ENCODE results near the gene MTG2.

MTG2 gene

GRCh38 chr20:62161347-62161746, 21.5 kb upstream of the MTG2 start:
- H3K4me1 ChIP-seq (ENCODE audit: control insufficient read depth, insufficient read depth, low read length, poor library complexity, severe bottlenecking), result peaks cover 7% of the 10 kb centered on the region
- no peak overlapping the region for H3K4me3 ChIP-seq (ENCODE audit: insufficient read depth, low read depth, low read length, poor library complexity, severe bottlenecking)
- H3K27me3 ChIP-seq (replicated peaks; ENCODE audit: control insufficient read depth, insufficient read depth, low read length, poor library complexity, severe bottlenecking), result no peaks in the 10 kb centered on the region
- peaks cover 36% of the 10 kb centered on the region for H3K36me3 ChIP-seq (ENCODE audit: control insufficient read depth, insufficient read depth, low read length)
- no peak for DNase-seq
- H3K27ac ChIP-seq (ENCODE audit: insufficient read depth, low read length, poor library complexity, severe bottlenecking), result no peak overlapping the region
- H3K9me3 ChIP-seq (ENCODE audit: control insufficient read depth, low read length), result no peaks in the 10 kb centered on the region

- H3K27me3 ChIP-seq (replicated peaks; ENCODE audit: control insufficient read depth, insufficient read depth, low read length, poor library complexity, severe bottlenecking), result no peaks in the 10 kb centered on the region
- no peak for DNase-seq
- H3K4me3 ChIP-seq (ENCODE audit: insufficient read depth, low read depth, low read length, poor library complexity, severe bottlenecking), result no peak overlapping the region
- no peak overlapping the region for H3K27ac ChIP-seq (ENCODE audit: insufficient read depth, low read length, poor library complexity, severe bottlenecking)
- peaks cover 36% of the 10 kb centered on the region for H3K36me3 ChIP-seq (ENCODE audit: control insufficient read depth, insufficient read depth, low read length)
- no peaks in the 10 kb centered on the region for H3K9me3 ChIP-seq (ENCODE audit: control insufficient read depth, low read length)
- H3K4me1 ChIP-seq (ENCODE audit: control insufficient read depth, insufficient read depth, low read length, poor library complexity, severe bottlenecking), result no peaks in the 10 kb centered on the region
Measured at GRCh38 chr20:62162765-62163484, 19.9 kb upstream of the MTG2 start.

- Histone ChIP-seq H3K4me3 (ENCODE audit: insufficient read depth, low read depth, low read length, poor library complexity, severe bottlenecking) (no peak overlapping the region), H3K27ac (ENCODE audit: insufficient read depth, low read length, poor library complexity, severe bottlenecking) (no peak overlapping the region), H3K36me3 (ENCODE audit: control insufficient read depth, insufficient read depth, low read length) (peaks cover 36% of the 10 kb centered on the region), H3K9me3 (ENCODE audit: control insufficient read depth, low read length) (no peaks in the 10 kb centered on the region), H3K4me1 (ENCODE audit: control insufficient read depth, insufficient read depth, low read length, poor library complexity, severe bottlenecking) (no peaks in the 10 kb centered on the region), H3K27me3 (replicated peaks; ENCODE audit: control insufficient read depth, insufficient read depth, low read length, poor library complexity, severe bottlenecking) (no peaks in the 10 kb centered on the region)
- DNase-seq, result no peak
Measured at GRCh38 chr20:62163485-62163865, 19.4 kb upstream of the MTG2 start.

- H3K4me3 ChIP-seq (ENCODE audit: insufficient read depth, low read depth, low read length, poor library complexity, severe bottlenecking), result no peak overlapping the region
- no peaks in the 10 kb centered on the region for H3K27me3 ChIP-seq (replicated peaks; ENCODE audit: control insufficient read depth, insufficient read depth, low read length, poor library complexity, severe bottlenecking)
- peaks cover 40% of the 10 kb centered on the region for H3K36me3 ChIP-seq (ENCODE audit: control insufficient read depth, insufficient read depth, low read length)
- no peak for DNase-seq
- H3K4me1 ChIP-seq (ENCODE audit: control insufficient read depth, insufficient read depth, low read length, poor library complexity, severe bottlenecking), result no peaks in the 10 kb centered on the region
- H3K9me3 ChIP-seq (ENCODE audit: control insufficient read depth, low read length), result no peaks in the 10 kb centered on the region
- H3K27ac ChIP-seq (ENCODE audit: insufficient read depth, low read length, poor library complexity, severe bottlenecking), result no peak overlapping the region
Measured at GRCh38 chr20:62163986-62164762, 18.7 kb upstream of the MTG2 start.

- Histone ChIP-seq H3K4me3 (ENCODE audit: insufficient read depth, low read depth, low read length, poor library complexity, severe bottlenecking) (no peak overlapping the region), H3K27ac (ENCODE audit: insufficient read depth, low read length, poor library complexity, severe bottlenecking) (no peak overlapping the region), H3K36me3 (ENCODE audit: control insufficient read depth, insufficient read depth, low read length) (peaks cover 40% of the 10 kb centered on the region), H3K27me3 (replicated peaks; ENCODE audit: control insufficient read depth, insufficient read depth, low read length, poor library complexity, severe bottlenecking) (no peaks in the 10 kb centered on the region), H3K4me1 (ENCODE audit: control insufficient read depth, insufficient read depth, low read length, poor library complexity, severe bottlenecking) (no peaks in the 10 kb centered on the region), H3K9me3 (ENCODE audit: control insufficient read depth, low read length) (no peaks in the 10 kb centered on the region)
- no peak for DNase-seq
Measured at GRCh38 chr20:62164879-62165761, 17.7 kb upstream of the MTG2 start.

GRCh38 chr20:62165762-62166399, 16.9 kb upstream of the MTG2 start:
- H3K4me3 ChIP-seq (ENCODE audit: insufficient read depth, low read depth, low read length, poor library complexity, severe bottlenecking), result no peak overlapping the region
- no peaks in the 10 kb centered on the region for H3K4me1 ChIP-seq (ENCODE audit: control insufficient read depth, insufficient read depth, low read length, poor library complexity, severe bottlenecking)
- peaks cover 40% of the 10 kb centered on the region for H3K36me3 ChIP-seq (ENCODE audit: control insufficient read depth, insufficient read depth, low read length)
- no peak for DNase-seq
- no peaks in the 10 kb centered on the region for H3K9me3 ChIP-seq (ENCODE audit: control insufficient read depth, low read length)
- no peak overlapping the region for H3K27ac ChIP-seq (ENCODE audit: insufficient read depth, low read length, poor library complexity, severe bottlenecking)
- no peaks in the 10 kb centered on the region for H3K27me3 ChIP-seq (replicated peaks; ENCODE audit: control insufficient read depth, insufficient read depth, low read length, poor library complexity, severe bottlenecking)

- no peaks in the 10 kb centered on the region for H3K4me1 ChIP-seq (ENCODE audit: control insufficient read depth, insufficient read depth, low read length, poor library complexity, severe bottlenecking)
- peaks cover 30% of the 10 kb centered on the region for H3K36me3 ChIP-seq (ENCODE audit: control insufficient read depth, insufficient read depth, low read length)
- no peaks in the 10 kb centered on the region for H3K27me3 ChIP-seq (replicated peaks; ENCODE audit: control insufficient read depth, insufficient read depth, low read length, poor library complexity, severe bottlenecking)
- H3K27ac ChIP-seq (ENCODE audit: insufficient read depth, low read length, poor library complexity, severe bottlenecking), result no peak overlapping the region
- no peak for DNase-seq
- no peaks in the 10 kb centered on the region for H3K9me3 ChIP-seq (ENCODE audit: control insufficient read depth, low read length)
- no peak overlapping the region for H3K4me3 ChIP-seq (ENCODE audit: insufficient read depth, low read depth, low read length, poor library complexity, severe bottlenecking)
Measured at GRCh38 chr20:62167474-62167873, 15.4 kb upstream of the MTG2 start.

- H3K9me3 ChIP-seq (ENCODE audit: control insufficient read depth, low read length), result no peaks in the 10 kb centered on the region
- DNase-seq, result no peak
- peaks cover 28% of the 10 kb centered on the region for H3K36me3 ChIP-seq (ENCODE audit: control insufficient read depth, insufficient read depth, low read length)
- no peak overlapping the region for H3K27ac ChIP-seq (ENCODE audit: insufficient read depth, low read length, poor library complexity, severe bottlenecking)
- no peak overlapping the region for H3K4me3 ChIP-seq (ENCODE audit: insufficient read depth, low read depth, low read length, poor library complexity, severe bottlenecking)
- no peaks in the 10 kb centered on the region for H3K4me1 ChIP-seq (ENCODE audit: control insufficient read depth, insufficient read depth, low read length, poor library complexity, severe bottlenecking)
- H3K27me3 ChIP-seq (replicated peaks; ENCODE audit: control insufficient read depth, insufficient read depth, low read length, poor library complexity, severe bottlenecking), result no peaks in the 10 kb centered on the region
Measured at GRCh38 chr20:62168061-62168460, 14.8 kb upstream of the MTG2 start.

GRCh38 chr20:62168890-62169435, 13.9 kb upstream of the MTG2 start:
- H3K36me3 ChIP-seq (ENCODE audit: control insufficient read depth, insufficient read depth, low read length), result peaks cover 25% of the 10 kb centered on the region

More at GRCh38 chr20:62168890-62169435, 13.9 kb upstream of the MTG2 start:
- Histone ChIP-seq H3K27ac (ENCODE audit: insufficient read depth, low read length, poor library complexity, severe bottlenecking) (no peak overlapping the region), H3K27me3 (replicated peaks; ENCODE audit: control insufficient read depth, insufficient read depth, low read length, poor library complexity, severe bottlenecking) (no peaks in the 10 kb centered on the region), H3K9me3 (ENCODE audit: control insufficient read depth, low read length) (no peaks in the 10 kb centered on the region), H3K4me3 (ENCODE audit: insufficient read depth, low read depth, low read length, poor library complexity, severe bottlenecking) (no peak overlapping the region), H3K4me1 (ENCODE audit: control insufficient read depth, insufficient read depth, low read length, poor library complexity, severe bottlenecking) (no peaks in the 10 kb centered on the region)
- DNase-seq, result no peak

Data from effector memory CD4-positive, alpha-beta T cell (primary cell).